Measurements from ENCODE around the gene NPC1L1. TPM values are rescaled to one million over a fixed set of nuclear protein-coding genes. Genes with fewer than 3 reads are reported as not detected.

The NPC1L1 gene
- total RNA-seq, 1 experiment from 2014 or later, result 0.07 TPM

DNA sequence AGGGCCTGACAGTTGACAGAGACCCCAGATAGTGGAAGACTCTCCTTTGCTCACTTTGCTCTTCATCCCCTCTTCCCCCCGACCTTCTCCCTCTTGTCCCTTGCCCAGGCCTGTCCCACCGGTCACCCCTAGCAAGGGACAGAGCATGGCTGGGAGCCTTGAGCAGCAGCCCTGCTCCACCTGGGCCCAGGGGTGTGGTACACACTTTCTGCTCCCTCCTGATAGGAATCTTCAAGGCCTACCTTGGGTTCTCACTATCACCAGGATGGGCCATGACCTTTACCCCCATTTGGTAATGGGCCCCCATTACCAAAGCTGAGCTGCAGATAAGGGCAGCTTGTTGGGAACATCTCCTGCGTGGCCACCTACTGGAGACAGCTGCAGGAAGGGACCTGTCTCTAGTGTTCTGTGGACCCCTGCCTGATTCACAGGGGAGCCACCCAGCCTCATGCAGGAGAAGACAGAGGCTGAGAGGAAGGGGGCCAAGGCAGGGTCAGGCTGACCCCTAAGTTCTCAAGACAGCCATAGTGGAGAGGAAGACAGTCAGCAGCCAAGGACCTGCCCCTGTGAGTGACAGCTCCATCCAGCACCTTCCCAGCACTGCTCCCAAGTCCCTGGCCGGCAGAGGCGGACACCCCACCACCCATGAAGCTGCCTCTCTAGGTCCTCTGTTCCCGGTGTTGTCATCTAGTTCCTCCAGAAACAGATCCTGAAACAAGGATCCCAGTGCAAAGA is 913 bp upstream of the NPC1L1 start:
- Histone ChIP-seq H3K27me3 (no peaks in the 10 kb centered on the region), H3K9me3 (no peaks in the 10 kb centered on the region), H3K36me3 (no peaks in the 10 kb centered on the region), H3K4me3 (no peak overlapping the region)
- DNase-seq, result no peak

GRCh38 chr7:44540592-44541027 is 520 bp downstream of the NPC1L1 start:
- Histone ChIP-seq H3K4me3 (no peak overlapping the region), H3K9me3 (no peaks in the 10 kb centered on the region), H3K27me3 (no peaks in the 10 kb centered on the region), H3K36me3 (no peaks in the 10 kb centered on the region)
- no peak for DNase-seq

DNA sequence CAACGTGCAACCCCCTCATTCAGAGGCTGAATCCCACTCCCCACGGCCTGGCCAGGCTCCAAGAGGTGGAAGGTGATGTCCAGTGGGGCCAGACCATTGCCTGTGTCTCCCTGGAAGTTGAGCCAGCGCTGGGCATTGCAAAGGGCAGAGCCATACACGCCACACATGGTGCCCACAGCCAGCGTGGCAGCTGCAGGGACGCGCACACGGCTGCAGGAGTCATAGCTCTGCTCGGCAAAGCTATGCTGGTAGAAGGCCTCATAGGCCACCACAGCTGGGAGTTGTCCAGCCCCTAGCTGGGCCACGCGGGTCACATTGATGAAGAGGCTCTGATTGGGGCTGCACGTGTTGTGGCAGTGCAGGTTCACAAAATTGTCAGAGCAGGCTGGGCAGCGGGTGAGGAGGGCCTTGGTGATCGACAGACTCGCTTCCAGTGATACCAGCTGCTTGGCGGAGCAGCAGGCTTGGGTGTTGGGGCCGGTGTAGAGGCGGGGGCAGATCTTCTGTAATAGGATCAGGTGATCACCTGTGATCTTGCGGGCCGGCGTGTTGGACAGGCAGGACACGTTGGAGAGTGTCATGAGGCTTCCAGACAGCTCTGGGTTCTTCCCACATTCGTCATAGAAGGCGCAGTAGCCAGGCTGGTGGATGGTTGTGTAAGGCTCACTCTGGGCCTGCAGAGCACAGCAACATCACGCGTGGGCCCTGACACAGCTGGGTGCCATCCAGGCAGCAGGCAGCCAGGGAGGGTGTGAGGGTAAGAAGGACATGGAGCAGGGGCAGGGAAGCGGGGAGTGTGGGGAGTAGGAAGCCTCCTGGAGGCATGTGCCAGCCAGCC is 1.2 kb downstream of the NPC1L1 start:
- Histone ChIP-seq H3K27me3 (no peaks in the 10 kb centered on the region), H3K36me3 (no peaks in the 10 kb centered on the region), H3K4me3 (no peak overlapping the region), H3K9me3 (no peaks in the 10 kb centered on the region)
- DNase-seq, result no peak

GRCh38 chr7:44538798-44539668 is 2.1 kb downstream of the NPC1L1 start:
- Histone ChIP-seq H3K27me3 (no peaks in the 10 kb centered on the region), H3K4me3 (no peak overlapping the region), H3K36me3 (no peaks in the 10 kb centered on the region), H3K9me3 (no peaks in the 10 kb centered on the region)
- no peak for DNase-seq

- Histone ChIP-seq H3K36me3 (no peaks in the 10 kb centered on the region), H3K27me3 (no peaks in the 10 kb centered on the region), H3K4me3 (no peak overlapping the region), H3K9me3 (no peaks in the 10 kb centered on the region)
- no peak for DNase-seq
Observed at GRCh38 chr7:44538093-44538797, 2.9 kb downstream of the NPC1L1 start.

DNA sequence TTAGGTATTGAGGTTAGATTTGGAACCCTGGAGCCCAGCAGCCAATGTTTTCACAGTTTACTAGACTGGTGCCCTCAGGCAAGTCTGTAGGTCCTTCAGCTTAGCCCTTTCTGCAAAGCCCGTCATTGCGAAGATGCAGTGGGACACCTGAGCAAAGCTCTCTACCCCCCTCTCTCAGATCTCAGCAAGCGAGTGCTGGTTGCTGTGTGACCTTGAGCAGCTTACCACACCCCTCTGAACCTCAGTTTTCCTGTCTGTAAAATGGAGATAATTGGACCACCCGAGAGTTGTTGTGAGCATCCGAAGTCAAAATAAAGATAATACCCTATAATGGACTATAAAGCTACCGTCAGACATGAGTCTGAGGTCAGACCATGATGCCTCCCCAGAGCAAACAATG is 3.7 kb downstream of the NPC1L1 start:
- Histone ChIP-seq H3K4me3 (no peak overlapping the region), H3K27me3 (no peaks in the 10 kb centered on the region), H3K9me3 (no peaks in the 10 kb centered on the region), H3K36me3 (no peaks in the 10 kb centered on the region)
- DNase-seq, result no peak

- Histone ChIP-seq H3K4me3 (no peak overlapping the region), H3K9me3 (no peaks in the 10 kb centered on the region), H3K36me3 (no peaks in the 10 kb centered on the region), H3K27me3 (no peaks in the 10 kb centered on the region)
- no peak for DNase-seq
Observed at GRCh38 chr7:44536090-44536489, 5.0 kb downstream of the NPC1L1 start.

DNA sequence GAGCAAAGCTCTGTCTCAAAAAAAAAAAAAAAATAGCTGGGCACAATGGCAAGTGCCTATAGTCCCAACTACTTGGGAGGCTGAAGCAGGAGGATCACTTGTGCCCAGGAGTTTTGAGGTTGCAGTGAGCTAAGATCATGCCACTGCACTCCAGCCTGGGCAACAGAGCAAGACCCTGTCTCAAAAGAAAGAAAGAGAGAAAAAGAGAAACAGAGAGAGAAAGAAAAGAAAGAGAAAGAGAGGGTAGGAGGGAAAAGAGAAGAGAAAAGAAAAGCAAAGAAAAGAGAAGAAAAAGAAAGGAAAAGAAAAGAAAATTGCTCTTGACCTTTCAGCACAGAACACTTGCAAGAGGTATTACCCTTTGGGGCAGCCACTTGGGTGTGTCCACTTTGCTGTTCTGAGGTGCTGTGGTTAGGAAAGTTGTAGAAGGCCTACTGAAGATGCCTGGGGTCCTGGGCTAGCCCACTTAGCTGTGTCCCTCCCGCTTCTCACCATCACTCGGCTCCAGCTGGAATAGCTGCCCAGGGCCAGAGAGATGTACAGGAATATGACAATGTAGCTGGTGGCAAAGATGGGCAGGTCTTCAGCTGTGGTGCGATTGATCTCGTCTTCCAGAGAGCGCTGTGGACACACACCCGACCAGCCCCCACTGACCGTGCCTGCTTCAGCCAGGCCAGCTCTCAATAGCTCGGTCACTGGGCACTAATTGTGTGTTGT is 5.6 kb downstream of the NPC1L1 start:
- DNase-seq, result no peak
- no peak overlapping the region for H3K4me3 ChIP-seq
- no peaks in the 10 kb centered on the region for H3K27me3 ChIP-seq
- no peaks in the 10 kb centered on the region for H3K36me3 ChIP-seq
- H3K9me3 ChIP-seq, result no peaks in the 10 kb centered on the region

DNA sequence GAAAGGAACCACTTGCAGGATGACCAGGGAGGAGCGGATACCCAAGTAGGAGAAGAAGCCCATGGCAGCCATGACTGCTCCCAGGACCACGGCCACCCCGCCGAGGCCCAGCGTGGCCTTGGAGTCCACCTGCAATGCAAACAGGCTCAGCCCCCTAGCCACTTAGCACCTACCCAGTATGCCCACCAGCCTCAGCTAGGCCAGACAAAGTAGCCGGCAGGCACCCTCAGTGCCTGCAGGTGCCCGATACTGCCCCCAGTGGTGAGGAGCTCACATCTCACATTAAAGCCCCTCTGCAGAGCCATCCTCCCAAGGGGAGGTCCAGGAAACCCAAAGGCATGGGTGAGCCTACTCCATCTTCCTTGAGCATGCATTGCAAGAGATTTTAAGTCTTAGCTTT is 6.6 kb downstream of the NPC1L1 start:
- H3K27me3 ChIP-seq, result no peaks in the 10 kb centered on the region
- DNase-seq, result peak; percentile 43
- H3K36me3 ChIP-seq, result no peaks in the 10 kb centered on the region
- no peaks in the 10 kb centered on the region for H3K9me3 ChIP-seq
- no peak overlapping the region for H3K4me3 ChIP-seq

- no peak for DNase-seq
- H3K4me3 ChIP-seq, result no peak overlapping the region
- H3K36me3 ChIP-seq, result no peaks in the 10 kb centered on the region
- no peaks in the 10 kb centered on the region for H3K9me3 ChIP-seq
- H3K27me3 ChIP-seq, result no peaks in the 10 kb centered on the region
Observed at GRCh38 chr7:44534087-44534486, 7.0 kb downstream of the NPC1L1 start.

- Histone ChIP-seq H3K27me3 (no peaks in the 10 kb centered on the region), H3K9me3 (no peaks in the 10 kb centered on the region), H3K4me3 (no peak overlapping the region), H3K36me3 (no peaks in the 10 kb centered on the region)
- DNase-seq, result peak; percentile 55
Observed at GRCh38 chr7:44533301-44534055, 7.7 kb downstream of the NPC1L1 start.

- Histone ChIP-seq H3K4me3 (no peak overlapping the region), H3K27me3 (no peaks in the 10 kb centered on the region), H3K9me3 (no peaks in the 10 kb centered on the region), H3K36me3 (no peaks in the 10 kb centered on the region)
- DNase-seq, result no peak
Observed at GRCh38 chr7:44531421-44532380, 9.4 kb downstream of the NPC1L1 start.

- no peaks in the 10 kb centered on the region for H3K36me3 ChIP-seq
- H3K9me3 ChIP-seq, result no peaks in the 10 kb centered on the region
- H3K27me3 ChIP-seq, result no peaks in the 10 kb centered on the region
- DNase-seq, result no peak
- H3K4me3 ChIP-seq, result no peak overlapping the region
Observed at GRCh38 chr7:44530990-44531389, 10.1 kb downstream of the NPC1L1 start.

GRCh38 chr7:44524811-44525388 is 16.2 kb downstream of the NPC1L1 start:
- no peaks in the 10 kb centered on the region for H3K36me3 ChIP-seq
- no peak overlapping the region for H3K4me3 ChIP-seq
- DNase-seq, result no peak
- H3K9me3 ChIP-seq, result peaks cover 13% of the 10 kb centered on the region; the same call in 1 of the 2 replicates
- H3K27me3 ChIP-seq, result no peaks in the 10 kb centered on the region
